HG03469 (cell line): Measurements from ENCODE around the gene SHFL.

ENCODE experiments used
- ATAC-seq: cut with Tn5 transposase; IDR thresholded peaks from one replicate; pipeline ENCODE4 v1.9.1; 2021; ENCODE audit warnings: mild to moderate bottlenecking, moderate library complexity, moderate number of reproducible peaks; ENCODE audit not compliant: unreplicated experiment

SHFL gene

GRCh38 chr19:10107817-10108367 is 21.8 kb downstream of the SHFL start:
- no peak for ATAC-seq

DNA sequence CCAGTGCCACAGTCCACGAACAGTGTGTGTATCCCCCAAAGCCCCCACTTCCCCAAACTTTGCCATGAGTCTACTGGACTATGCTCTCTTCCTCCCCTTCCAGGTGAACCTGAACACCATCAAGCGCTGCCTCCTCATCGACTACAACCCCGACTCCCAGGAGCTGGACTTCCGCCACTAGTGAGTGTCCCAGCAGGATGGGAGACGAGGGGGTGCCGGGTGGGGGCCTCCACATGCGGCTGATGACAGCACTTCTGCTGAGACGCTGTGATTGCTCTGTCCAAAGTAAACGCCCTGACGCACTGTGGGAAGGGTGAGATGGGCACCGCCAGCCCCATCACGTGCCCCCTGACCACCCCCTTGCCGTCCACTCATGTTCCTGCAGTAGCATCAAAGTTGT is 23.4 kb downstream of the SHFL start:
- no peak for ATAC-seq

DNA sequence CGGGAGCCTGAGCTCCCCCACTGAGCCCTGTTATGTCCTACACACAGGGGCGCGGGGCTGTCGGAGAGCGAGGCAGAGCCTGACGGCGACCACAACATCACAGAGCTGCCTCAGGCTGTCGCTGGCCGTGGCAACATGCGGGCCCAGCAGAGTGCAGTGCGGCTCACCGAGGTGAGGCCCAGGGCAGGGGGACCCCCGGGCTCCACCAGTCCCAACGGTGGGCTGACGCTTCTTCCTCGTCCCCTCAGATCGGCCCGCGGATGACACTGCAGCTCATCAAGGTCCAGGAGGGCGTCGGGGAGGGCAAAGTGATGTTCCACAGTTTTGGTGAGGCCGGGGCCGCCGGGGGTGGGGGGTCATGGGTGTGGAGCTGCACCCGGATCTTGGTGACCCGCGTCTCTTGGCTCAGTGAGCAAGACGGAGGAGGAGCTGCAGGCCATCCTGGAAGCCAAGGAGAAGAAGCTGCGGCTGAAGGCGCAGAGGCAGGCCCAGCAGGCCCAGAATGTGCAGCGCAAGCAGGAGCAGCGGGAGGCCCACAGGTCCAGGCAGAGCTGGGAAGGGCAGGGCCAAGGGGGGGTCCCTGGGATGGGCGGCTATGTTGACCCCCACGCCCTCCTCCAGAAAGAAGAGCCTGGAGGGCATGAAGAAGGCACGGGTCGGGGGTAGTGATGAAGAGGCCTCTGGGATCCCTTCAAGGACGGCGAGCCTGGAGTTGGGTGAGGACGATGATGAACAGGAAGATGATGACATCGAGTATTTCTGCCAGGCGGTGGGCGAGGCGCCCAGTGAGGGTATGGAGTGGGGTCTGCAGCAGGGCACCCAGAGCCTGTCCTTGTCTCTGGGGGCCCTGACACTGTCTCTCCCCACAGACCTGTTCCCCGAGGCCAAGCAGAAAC is 24.2 kb downstream of the SHFL start:
- no peak for ATAC-seq

GRCh38 chr19:10110972-10111317 is 24.8 kb downstream of the SHFL start:
- no peak for ATAC-seq

GRCh38 chr19:10111405-10111811 is 25.3 kb downstream of the SHFL start, which contains the start of gene P2RY11:
TSS of gene P2RY11 (plus strand) at chr19:10111693. CDS start at chr19:10111722, 29 bp downstream.
- ATAC-seq = no peak

DNA sequence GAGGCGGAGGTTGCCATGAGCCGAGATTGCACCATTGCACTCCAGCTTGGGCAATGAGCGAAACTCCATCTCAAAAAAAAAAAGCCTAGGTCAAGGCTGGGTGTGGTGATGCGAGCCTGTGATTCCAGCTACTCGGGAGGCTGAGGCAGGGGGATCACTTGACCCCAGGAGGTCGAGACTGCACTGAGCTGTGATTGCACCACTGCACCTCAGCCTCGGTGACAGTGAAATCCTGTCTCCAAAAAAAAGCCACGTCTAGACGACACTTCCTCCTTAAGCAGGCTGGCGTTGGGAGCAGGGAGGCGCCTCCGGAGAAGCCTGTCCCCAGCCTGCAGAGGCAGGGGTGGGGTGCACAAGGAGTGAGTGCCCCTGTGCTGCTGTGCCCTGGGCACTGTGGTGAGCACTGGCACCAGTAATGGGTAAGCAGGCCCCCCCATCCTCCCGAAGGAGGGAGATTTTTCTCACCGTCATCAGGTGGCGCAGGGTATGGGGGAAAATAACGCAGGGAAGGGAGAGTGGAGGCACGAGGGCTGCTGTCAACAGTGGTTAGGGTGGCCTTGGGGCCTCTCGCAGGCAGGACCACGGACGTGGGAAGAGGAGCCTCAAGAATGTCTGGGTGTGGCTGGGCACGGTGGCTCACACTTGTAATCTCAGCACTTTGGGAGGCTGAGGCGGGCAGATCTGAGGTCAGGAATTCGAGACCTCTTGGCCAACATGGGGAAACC is 26.1 kb downstream of the SHFL start:
- no peak for ATAC-seq

DNA sequence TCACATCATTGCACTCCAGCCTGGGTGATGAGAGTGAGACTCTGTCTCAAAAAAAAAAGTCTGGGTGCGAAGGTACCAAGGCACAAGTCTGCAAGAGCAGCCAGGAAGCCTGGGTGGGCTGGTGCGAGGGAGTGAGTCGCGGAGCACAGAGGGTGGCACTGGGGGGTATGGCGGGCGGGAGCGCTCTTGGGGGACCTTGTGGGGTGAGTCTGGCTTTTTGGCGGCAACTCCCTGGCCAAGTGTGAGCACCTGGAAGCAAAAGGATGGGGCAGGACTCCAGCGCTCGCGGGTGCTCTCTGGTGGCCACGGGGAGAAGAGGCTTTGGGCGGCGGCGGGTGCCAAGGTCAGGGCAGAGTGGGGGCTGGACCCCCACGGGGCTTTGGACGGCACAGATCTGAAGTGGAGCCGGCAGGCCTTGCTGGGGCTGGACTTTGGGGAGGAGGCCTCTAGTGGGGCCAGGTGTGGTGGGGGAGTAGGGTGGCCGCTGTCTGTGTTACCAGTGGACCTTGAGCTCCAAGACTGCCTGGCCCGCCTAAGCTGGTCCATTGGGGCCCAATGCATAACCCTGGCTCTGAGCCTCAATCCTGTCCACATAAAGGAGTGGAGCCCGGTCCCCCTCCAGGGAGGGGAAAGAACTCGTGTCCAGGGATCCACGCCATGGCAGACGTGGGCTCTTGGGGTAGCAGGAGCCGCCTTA is 26.9 kb downstream of the SHFL start:
- no peak for ATAC-seq

GRCh38 chr19:10113592-10113963 is 27.5 kb downstream of the SHFL start:
- ATAC-seq = no peak

GRCh38 chr19:10113964-10114650 is 28.0 kb downstream of the SHFL start:
- no peak for ATAC-seq

DNA sequence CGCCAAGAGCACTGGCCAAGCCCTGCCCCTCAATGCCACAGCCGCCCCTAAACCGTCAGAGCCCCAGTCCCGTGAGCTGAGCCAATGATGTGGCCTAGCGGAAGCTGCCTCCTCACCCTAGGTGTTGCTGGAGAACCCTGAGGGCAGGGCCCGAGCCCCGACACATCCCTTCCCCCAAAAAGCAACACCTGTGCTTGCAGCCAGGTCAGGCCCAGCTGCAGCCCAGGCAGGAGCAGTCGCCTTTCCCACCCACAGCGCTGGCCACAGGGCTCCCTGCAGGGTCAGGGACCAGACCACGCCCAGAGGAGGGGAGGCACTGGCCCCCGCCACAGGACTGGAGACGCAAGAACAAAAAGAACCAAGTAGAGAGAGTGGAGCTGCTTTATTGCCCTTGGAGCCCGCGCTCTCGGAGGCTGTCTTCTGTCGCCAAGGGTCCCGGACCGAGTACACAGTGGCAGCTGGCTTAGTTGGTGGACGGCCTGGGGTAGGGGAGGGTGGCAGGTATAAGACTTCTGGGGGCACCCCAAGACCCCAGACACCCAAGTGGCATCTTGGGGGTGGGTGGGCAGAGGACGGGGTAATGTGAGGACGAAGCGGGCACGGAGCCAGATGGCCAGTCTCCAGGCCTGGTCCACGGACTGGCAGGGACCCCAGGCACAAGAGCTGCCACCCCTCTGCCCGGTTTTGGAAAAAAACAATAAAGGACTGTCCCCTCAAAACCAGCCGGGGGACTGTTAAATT is 28.7 kb downstream of the SHFL start:
- no peak for ATAC-seq

- ATAC-seq = no peak
Observed at GRCh38 chr19:10115392-10116084, 29.4 kb downstream of the SHFL start.

DNA sequence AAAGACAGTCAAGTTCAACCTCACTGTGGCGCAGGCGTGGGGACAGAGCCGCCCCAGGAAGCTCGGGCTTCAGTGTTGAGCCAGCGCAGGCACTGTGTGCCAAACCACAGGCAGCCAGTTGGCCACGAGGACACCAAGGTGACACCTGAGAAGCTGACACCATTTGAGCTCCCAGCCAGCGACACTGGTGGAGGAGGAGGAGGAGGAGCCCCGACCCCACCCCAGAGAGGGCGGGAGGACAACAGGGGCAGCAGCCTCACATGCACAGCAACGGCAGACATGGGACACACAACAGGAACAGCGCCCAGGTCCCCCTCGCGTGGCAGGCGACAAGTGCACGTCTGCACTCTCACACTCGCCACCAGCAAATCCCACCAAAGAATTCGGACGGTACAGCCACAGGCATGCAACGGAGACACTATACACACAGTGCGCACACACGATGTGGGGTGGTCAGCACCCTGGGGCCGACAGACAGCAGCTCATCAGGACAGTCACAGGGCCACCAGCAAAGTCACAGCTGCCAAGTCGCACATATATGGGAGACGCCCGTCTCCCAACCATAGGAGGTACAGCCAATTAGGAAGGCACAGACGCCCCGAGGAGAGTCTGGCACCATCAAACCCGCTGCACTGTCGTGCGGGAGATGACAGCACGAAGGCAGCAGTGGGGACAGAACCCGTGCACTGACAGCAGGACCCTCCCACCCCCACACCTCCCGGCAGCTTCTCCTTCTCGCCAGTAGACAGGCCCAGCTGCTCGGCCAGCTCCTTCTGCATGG is 30.2 kb downstream of the SHFL start:
- no peak for ATAC-seq

- no peak for ATAC-seq
Observed at GRCh38 chr19:10116866-10117616, 30.9 kb downstream of the SHFL start.

GRCh38 chr19:10118960-10119359 is 32.8 kb downstream of the SHFL start:
- no peak for ATAC-seq

DNA sequence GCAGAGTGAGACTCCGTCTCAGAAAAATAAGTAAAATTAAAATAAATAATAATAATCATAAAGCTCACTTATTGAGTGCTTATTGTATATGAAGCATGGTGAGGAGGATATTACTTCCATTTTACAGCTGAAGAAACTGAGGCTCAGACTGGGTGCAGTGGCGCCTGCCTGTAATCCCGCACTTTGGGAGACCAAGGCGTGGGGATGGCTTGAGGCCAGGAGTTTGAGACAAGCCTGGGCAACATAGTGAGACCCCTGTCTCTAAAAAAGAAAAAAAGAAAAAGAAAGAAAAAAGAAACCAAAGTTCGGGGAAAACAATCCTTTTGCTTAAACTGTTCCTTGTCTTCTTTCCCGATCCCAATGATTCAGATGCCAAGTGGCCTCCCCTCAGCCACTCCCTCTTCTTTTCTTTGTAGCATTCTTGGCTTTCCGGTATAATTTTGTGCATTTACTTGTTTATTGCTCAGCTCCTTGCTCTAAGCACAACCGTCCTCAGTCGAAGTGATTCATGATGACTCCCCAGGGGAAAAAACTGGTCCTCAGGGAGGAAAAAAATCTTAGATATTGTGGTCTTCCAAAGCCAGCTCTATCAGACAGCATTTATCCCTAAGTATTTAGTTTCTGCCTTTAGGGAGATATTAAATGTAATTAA is 34.5 kb downstream of the SHFL start:
- no peak for ATAC-seq

GRCh38 chr19:10122045-10122444 is 35.9 kb downstream of the SHFL start:
- ATAC-seq = no peak

DNA sequence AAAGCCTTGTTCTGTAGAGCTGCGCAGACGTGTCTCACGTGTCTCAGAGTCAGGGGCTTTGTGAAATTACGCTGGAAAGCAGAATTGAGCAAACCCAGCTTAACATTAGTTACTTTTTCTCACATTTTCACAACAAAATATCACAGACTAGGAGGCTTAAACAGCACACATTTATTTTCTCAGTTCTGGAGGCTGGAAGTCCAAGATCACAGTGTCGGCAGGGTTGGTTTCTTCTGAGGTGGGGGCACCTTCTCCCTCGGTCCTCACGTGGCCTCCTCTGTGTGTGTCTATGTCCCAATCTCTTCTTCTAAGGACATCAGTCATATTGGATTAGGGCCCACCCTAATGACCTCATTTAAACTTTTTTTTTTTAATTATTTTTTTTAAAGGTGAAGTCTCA is 38.3 kb downstream of the SHFL start:
- ATAC-seq = no peak
